Stimulated activated CD8-positive, alpha-beta memory T cell treated with anti-CD3 and anti-CD28 coated beads, Interleukin-4, amount 100 ng/mL, for 1 hour (primary cell): ENCODE data around the gene LARGE1.

Experiments
- DNase-seq, 2 donors: peaks; one replicate each; pipeline ENCODE4 v3.0.0-alpha.2; 2020; ENCODE audit warnings: low read depth in 2 of 2, low spot score in 1 of 2

Gene LARGE1

GRCh38 chr22:33272180-33272579 is 648.1 kb downstream of the LARGE1 start:
- DNase-seq: no peak

- no peak for DNase-seq
Measured at GRCh38 chr22:33271390-33272161, 648.7 kb downstream of the LARGE1 start.

GRCh38 chr22:33270596-33270995 is 649.7 kb downstream of the LARGE1 start:
- DNase-seq: no peak

- DNase-seq: no peak
Measured at GRCh38 chr22:33261699-33262098, 658.6 kb downstream of the LARGE1 start.

- no peak for DNase-seq
Measured at GRCh38 chr22:33260498-33260897, 659.8 kb downstream of the LARGE1 start.

- no peak for DNase-seq
Measured at GRCh38 chr22:33255791-33256190, 664.5 kb downstream of the LARGE1 start.

DNA sequence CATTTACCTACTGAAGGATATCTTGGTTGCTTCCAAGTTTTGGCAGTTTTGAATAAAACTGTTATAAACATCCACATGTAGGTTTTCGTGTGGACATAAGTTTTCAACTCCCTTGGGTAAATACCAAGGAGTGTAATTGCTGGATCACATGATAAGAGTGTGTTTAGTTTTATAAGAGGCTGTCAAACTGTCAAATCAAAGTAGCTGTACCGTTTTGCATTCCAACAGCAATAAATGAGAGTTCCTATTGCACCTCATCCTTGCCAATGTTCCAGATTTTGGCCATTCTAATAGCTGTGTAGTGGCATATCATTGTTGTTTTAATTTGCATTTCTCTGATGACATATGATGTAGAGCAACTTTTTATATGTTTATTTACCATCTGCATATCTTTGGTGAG is 671.3 kb downstream of the LARGE1 start:
- no peak for DNase-seq

DNA sequence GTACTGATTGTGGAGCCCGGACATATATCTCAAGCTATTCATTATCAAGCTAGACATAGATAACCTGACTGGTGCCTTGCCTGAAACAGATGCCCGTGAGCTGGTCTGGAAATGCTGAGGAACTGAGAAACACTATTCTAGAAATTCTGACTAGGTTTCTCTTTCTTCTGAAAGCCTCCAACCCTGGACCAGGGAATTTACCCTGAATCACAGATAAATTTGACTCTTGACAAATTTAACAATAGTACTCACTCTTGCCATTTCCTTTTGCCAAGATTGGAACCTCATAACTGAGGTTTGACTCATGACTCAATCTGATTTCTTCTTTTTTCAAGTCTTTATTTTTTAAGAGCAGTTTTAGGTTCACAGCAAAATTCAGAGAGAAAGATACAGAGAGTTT is 672.5 kb downstream of the LARGE1 start:
- DNase-seq: no peak

DNA sequence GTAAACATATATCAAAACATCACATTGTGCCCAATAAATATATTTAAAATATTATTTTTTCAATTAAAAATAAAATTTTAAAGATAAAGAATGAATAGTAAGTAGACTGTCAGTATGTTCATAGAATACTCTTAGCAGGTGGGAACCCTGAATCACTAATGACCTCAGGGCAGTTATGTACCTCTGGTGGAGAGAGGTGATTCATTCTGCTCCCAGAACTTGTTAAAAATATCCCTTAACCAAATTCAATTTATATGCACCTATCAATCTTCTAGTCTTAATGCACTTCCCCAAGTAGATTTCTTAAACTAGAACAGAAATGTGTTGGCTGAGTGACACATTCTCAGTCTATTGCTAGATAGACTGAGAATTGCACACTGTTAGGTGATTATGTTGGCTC is 678.2 kb downstream of the LARGE1 start:
- no peak for DNase-seq

DNA sequence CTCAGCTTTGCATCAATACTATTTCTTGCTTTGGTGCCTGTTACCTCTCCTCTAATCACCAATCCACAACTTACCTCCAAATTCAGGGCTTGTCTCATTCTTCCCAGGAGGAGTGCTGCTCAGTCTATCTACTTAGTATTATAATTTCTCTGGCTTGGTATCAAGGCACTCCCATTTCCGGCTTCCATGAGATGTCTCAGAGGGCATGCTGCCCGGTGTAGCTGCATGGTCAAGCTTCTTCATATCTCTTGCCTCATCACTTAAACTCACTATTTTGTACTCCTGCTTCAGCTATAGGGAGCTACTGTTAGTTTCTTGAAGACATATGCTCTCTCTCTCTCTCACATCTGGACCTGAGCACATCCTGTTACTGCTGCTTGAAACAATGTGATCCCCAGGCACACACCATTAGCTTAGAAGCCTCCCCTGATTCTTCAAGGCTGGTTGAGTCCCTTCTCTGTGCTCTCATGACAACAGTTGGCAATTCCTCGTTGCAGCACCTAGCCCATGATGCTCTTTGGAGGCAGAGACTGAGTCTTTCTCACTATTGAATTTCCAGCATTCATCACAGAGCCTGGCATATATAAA is 679.3 kb downstream of the LARGE1 start:
- DNase-seq: no peak

GRCh38 chr22:33232071-33232470 is 688.2 kb downstream of the LARGE1 start:
- no peak for DNase-seq

DNA sequence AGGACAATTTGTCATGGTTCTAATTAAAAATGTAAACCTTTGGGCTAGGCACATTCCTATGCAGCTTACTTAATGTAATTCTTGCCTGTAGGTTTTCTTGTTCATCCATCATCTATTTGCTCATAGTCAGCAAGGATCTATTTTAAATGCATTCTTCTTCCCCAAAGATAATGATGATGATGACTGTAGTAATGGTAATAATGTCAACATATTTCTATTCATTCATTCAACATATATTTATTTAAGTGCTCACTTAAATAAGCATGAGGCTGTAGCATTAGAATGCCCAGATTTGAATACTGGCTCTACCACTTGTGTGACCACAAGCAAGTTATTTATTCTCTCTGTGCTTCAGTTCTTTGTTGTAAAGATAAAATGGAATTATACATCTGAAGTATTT is 692.5 kb downstream of the LARGE1 start:
- no peak for DNase-seq

DNA sequence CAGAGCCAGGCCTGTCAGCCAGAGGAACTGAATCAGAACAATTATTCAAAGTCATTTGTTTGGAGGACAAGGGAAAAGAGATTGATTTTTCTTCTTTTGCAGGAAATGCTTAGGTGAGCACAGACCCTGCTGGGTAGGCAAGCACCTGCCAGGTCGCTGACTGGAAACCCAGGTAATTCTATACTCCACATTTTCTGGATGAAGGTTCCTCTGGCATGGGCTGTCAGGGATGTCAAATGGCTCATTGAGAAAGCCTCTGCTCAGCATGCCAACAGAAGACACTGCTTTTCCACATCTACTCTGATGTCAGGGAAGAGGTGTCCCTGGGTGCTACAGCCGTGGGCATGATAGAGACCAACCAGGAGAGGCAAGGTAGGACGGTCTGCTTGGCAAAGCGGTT is 695.4 kb downstream of the LARGE1 start:
- DNase-seq: no peak
